ENCODE measurements around the gene SORCS2.

- TF ChIP-seq CTCF (conservative IDR thresholded peaks at IDR 0.05; ENCODE audit: low read length) (no peak), EZH2phosphoT487 (IDR thresholded peaks at IDR 0.05; ENCODE audit: borderline replicate concordance, low read depth, low read length) (no peak)
Measured at GRCh38 chr4:7786040-7786439, 593.7 kb downstream of the SORCS2 start.

Data from OCI-LY7 (cell line).